ENCODE data around the gene CNTN2.

DNA sequence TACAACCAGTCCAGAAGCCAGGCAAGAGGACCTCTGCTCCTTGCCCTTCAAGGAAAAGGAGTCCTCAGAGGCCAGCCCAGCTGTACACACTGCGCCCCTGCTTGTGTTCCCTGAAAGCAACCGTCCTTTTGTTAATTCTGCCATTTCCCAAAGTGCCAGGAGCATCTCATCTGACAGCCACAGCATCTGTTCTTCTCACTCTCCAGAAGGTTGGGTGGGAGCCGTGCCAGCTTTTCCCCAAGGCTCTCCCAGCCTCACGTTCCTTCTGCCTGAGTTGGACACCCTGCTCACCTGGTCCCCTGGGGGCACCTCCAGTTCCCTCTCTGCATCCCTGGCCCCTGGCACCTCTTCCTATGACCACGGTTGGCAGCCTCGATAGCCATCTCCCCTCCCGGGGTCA is 10.5 kb upstream of the CNTN2 start:
- TF ChIP-seq POLR2A (IDR thresholded peaks at IDR 0.05; ENCODE audit: low read length): no peak
- no peak for TF ChIP-seq GATA1 (IDR thresholded peaks at IDR 0.05; ENCODE audit: low read depth, low read length)

Data from erythroblast (primary cell).